ENCODE data around the gene EID1.

EID1 gene

DNA sequence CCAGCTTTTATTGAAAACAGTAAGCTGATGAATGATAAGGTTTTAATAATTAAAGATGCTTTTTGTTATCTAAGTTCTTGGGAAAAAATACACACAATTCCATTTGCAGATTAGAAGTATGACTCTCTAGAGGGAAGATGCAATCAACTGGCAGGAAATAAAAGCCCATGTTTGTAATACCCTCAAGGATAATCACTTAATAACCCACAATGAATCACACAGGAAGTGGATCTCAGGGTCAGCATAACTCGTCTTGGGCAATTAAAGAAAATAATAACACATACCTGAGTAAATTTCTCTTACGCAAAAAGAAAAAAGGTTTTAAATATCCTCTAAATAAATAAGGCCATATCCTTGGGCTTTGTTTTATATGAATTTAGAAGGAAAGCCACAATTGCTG, 9.4 kb upstream of the EID1 start:
- DNase-seq: no peak

DNA sequence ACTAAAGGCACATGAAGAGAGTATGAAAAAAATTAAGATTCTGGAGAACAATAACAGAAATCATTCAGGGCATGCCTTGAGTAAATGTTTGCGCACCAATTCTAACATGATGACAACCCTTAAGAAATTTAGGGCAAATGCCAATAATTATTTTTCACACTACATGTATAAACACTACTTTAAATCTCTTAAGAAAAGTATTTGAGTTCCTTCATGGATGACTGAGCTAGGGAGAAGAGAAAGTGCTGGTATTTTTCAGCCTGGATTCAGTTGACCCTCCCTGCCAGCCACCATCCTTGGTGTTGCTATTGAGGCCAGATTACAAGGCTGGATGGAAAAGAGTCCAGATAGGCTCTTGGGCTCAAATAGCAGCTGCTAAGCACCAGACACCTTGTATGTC, 8.0 kb upstream of the EID1 start:
- DNase-seq: no peak

DNA sequence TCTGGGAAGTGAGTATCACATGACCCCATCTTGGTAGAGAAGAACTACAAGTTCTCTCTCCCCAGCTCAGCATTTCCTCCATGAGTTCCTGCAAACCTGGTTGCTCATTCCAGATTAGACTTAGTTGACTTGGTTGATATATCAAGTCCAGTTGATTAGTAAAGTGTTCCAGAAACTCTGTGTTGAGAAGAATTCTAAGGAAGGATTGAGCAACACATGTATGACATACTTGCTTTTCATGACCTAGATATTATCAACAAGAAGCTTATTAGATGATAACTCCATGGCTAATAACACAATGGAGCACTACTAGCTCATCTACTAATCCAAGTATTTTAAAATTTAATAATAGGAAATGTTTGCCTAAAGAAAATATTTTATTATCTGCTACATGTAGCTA, 6.4 kb upstream of the EID1 start:
- no peak for DNase-seq

DNA sequence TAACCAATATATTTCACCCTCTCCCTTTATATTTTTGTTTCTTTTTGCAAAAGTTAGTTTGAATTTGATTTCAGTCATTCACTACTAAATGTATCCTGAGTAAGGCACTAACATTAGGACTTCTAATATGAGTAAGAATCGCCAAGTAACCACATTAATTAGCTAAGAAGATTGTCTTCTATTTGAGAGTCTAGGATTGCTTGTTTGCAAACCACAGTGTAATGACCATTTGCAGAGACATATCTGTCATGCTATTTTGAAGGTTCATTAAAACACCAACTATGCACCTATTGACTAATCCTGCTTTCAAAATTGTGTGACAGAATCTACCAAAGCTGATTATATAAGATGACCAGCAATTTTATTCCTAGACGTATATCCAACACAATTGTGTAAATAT, 5.3 kb upstream of the EID1 start:
- no peak for DNase-seq

DNA sequence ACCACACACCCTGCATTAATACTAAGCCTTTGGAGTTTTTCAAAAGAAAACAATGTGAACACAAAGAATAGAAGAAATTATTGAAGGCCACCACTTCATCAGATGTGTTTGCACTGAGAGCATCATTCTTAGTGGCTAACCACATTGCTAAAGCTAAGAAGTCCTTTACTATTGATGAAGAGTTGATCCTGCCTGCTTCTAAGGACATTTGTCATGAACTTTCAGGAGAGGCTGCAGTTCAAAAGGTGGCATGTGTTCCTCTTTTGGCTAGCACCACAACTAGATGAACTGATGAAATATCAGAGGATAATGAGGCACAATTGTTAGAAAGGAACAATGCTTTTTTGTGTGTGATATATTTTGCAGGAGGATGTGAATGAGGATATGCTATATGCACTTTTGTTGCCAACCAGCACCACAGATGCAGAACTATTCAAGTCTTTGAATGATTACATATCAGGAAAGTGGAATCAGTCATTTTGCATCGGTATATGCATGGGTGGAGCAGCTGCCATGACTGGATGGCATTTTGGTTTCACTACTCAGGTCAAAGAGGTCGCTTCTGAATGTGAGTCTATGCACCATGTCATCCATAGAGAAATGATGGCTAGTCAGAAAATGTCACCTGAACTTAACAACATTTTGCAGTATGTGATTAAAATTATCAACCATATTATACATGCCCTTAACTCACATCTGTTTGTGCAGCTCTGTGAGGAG, 2.5 kb upstream of the EID1 start:
- DNase-seq: no peak

DNA sequence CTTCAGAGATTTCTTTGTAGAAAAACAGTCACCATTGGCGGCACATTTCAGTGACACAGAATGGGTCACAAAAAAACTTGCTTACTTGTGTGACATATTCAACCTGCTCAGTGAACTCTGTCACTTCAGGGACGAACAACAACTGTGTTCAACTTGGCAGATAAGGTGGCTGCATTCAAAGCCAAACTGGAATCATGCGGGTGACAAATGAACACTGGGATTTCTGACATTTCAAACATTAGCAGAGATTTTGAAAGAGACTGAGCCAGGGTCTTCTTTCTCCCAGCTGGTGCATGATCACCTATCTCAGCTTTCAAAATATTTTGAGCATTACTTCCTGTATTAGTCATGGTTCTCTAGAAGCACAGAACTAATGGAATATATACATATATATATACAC, 1.9 kb upstream of the EID1 start:
- DNase-seq: no peak

DNA sequence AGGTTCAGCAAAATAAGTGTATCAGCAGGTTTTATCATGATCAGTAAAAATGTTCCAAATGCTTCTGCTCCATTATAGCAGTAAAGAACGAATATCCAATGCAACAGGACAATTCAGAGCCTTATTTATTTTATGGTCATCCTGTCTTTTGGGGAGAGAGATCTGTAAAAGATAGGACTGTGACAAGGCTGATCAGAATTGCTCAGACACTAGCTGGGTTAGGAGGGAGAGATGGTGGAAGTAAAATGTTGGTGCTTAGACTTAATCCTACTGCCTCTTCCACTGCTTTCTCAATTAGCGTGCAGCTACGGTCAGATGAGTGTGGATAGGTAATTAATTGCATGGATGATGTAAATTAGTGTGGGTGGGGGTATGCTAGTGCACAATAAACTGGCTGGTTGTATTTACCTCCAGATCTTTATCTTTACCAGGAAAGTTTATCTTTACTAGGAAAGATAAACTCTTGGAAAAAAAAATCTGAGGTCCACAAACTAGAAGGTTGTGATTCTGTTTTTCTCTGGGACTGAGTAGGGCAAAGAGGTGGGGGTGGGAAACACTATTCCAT, 2.2 kb downstream of the EID1 start:
- DNase-seq: no peak

DNA sequence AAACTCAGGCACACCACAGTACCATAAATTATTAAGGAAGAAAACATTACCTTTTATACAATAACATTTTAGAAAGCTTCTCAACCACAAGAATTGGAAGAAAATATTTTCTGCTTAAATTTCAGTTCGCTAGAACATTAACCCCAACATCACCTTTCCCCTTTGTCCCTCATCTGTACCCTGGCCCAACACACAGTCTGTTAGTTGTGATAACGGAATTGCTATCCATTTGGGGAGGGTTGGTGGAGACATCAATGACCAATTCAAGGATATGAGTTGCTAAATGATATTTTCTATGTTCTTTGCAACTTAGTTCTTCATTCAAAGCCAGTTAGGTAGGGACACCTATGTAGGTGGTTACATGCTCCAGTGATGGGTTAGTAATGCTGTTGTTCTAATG, 5.8 kb downstream of the EID1 start:
- no peak for DNase-seq

DNA sequence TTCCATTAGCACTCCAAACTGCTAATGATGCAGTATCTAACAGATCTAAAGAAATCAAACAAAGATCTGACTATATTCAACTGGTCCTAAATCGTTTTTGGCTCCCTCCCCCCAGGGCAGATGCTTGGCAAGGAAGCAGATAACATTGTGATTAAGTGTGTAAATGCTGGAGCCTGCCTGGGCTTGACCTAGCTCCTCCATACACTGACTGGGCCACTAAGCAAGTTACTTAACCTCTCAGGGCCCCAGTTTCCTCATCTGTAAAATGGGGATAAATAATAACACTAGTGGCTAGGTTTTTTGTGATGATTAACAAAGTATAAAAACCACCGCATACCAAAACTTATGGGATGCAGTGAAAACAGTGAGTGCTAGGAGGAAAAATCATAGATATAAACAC, 9.2 kb downstream of the EID1 start:
- no peak for DNase-seq

DNA sequence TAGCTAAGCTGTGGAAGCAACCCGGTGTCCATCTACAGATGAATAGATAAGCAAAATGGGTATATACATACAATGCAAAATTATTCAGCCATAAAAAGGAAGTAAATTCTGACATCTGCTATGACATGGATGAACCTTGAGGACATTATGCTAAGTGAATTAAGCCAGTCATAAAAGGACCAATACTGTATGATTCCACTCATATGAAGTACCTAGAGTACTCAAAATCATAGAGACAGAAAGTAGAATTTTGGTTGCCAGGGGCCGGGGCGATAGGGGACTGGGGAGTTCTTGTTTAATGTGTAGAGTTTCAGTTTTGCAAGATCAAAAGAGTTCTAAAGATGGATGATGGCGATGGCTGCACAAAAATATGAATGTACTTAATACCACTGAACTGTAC, 10.3 kb downstream of the EID1 start:
- DNase-seq: no peak

DNA sequence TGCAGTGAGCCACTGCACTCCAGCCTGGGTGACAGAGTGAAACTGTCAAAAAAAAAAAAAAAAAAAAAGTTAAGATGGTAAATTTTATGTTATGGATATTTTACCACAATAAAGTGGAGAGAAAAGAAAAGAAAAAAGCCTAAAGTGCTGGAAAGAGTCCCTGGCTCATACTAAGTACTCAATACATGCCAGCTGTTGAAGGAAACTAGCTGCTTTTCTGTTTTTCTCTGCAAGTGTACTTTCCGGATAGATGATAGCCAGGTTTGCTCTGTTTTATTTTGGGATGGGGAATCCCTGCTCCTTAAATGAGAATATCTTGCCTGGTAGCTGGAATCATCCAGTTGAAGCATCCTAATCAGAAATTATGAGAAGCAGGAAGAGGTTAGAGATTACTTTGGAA, 10.9 kb downstream of the EID1 start:
- DNase-seq: no peak

DNA sequence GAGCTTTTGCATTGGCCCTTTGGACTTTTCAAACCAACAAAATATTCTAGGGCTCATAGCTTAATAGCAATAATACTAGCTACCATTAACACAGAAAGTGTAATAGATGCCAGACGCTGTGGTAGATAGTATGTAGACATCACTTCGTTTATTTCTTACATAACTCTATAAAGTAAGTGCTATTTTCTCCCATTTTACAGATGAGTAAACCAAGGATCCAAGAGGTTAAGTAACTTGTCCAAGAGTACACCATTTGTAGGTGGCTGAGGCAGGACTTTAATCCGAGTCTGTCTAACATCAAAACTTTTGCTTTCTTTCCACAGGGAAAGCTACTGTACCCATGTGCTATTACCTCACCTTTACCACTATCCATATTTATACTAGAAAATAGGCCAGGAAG, 12.0 kb downstream of the EID1 start:
- no peak for DNase-seq

DNA sequence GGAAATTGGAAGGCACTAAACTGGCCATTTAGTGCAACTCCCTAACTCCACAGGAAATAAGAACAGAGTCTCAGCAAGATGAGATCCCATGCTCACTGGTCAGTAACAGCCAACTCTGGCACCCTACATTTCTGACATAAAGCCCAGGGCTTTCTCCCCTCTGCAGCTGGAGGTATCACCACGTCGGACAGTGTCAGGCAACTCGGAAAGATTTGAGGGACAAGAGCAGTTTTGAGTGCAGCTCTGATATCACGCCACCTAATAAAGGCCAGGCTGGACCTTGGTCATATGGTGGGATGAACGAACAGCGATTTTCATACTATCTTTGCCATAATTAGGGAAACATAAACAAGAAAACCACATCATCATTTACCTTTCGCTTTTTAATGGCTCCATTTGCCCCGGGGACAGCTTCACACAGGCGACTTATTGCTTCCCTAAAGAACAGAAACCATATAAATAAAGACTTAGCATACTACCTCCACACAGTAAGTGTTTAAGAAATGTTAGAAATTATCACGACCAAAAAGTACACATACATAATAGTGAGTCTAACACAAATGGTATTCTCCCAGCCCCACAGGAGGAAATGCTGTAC, 12.5 kb downstream of the EID1 start:
- no peak for DNase-seq

DNA sequence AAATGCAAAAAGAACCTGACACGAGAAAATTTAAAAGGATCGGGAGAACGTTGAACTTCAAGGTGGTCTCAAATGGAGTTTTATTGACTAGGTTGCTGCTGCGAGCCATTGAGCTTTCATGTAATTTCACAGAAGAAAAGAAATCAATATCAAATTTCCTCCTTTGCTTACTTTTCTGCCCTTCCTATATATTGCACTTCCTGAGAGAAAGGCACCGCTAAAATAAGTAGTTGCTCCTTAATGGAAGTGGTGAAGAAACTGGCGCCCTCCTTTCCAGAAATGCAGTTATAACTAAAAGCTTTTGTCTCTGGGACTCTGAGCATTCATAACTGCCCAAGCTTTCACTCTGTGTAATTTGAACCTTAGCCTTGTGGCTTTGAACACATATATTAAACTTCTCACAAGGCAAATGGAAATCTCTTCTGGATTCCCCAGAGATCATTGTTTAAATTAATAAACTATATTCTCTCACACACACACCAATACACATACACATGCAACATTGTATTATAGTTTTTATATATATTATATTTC, 13.4 kb downstream of the EID1 start:
- DNase-seq: no peak

DNA sequence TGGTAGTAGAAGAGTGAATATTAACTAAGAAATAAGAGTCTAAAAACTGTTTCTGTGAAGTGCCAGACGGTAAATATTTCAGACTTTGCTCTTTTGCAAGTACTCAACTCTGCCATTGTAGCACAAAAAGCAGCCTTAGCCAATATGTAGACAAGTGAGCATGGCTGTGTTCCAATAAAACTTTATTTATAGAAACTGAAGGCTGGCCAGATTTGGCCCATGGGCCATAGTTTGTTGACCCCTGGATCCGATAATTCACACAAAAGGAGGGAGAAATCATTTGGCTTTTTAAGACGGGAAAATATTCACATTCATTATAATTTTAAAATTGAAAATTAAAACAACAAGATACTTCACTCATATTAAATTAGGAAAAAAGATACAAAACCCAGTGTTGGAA, 15.4 kb downstream of the EID1 start:
- no peak for DNase-seq

DNA sequence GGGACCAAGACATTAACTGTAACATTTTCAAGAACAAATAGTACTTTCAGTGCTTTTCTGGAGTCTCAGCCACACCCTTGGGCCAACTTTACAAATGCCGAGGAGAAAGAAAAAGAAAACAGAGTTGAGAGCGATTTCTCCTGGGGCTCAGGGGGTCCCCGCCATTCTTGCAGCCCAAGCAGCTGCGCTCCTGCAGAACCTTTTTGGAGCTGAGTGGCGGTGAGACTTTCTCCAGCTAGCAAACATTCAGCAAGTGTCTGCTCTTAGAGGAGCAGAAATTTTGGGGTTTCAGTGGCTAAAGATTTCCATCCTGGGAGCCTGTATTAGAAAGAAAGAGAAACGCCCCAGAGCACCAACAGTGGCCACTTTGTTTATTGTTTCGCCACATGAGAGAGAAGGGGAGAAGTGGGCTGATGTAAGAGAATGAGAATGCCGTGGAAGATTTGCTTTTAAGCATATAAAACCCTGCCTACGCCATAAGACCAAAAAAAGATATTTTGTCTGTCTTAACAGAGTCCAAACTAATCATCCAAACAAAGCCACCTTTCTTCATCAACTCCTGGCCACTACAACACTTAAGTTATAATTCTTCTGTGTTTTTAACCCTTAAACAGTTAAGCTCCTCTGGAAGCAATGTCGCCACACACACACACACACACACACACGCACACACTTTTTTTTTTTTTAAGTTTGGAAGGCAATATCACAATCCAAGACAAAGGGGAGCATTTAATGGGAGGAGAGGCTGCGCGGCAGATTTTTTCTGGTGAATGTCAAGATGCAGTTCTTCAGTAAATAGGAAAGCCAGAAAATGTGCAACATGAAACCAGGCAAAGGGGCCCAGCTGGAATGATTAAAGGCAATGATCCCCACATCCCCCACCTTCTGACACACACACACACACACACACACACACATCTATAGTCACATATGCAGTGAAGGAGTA, 19.2 kb downstream of the EID1 start:
- DNase-seq: peak in 15 of 58 donors; percentile 3 to 41 (median 17)

DNA sequence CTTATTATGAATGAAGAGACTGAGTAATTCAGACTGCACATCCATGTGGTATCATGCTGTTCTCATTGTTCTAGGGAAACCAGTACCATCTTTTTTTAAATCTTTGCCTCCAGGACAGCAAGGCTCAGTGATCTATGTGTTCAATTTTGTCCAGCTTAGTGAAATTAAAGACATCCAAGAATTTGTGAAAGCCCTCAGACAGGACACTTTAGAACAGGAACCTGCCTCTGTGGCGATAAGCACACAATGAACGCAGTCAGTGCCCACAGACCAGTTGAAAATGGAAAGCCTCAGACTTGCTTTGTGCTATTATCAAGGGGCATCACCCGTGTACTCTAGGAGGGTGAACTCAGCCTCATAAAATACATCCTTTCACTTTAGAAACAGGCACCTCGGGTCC, 20.1 kb downstream of the EID1 start:
- no peak for DNase-seq

DNA sequence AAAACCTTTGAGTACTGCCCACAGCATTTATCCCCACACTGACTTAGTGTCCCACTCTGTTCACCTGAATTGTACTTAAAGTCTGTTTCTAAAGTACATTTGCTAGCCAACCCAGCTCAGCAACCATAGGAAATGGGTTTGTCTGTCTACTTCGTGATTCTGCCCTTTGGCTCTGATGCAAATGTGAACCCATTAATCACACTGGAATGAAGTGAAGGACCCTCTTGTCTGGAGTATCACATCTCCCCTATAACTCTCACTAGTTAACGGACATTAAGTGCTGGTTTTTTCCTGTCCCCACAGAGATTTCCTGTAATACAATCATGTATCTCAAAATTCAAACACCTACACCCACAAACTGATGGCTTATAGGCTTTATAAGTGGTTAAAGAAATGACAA, 20.5 kb downstream of the EID1 start:
- no peak for DNase-seq

DNA sequence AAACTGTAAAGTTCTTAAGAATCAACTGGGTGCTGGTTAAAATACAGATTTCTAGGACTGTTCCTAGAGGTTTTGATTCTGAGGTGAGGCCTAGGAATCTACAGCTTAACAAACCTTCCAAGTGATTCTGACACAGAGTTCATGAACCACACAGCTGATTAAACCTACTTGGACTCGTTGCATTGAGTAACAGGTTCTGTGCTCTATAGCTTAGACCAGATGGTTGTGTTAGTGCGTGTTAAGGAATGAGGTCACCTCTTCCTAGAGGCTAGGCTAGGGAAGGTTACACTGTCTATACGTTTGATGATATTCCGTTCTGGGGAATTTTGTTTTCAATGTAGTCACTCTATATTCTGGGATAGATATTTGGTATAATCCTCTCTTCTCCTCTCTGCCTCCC, 21.9 kb downstream of the EID1 start:
- no peak for DNase-seq

DNA sequence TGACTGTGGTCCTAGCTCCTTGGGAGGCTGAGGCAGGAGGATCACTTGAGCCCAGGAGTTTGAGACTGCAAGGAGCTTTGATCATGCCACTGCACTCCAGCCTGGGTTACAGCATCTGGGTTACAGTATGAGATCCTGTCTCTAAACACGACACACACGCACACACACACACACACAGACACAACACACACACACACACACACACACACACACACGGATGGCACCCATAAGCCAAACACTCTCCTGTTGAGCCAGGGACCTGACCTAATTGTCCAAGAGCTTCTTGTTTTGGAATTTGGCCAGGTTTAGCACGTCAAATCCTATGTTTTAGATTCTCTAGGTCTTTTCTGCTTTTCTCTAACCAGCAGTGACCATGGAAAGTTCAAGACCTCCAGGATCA, 26.8 kb downstream of the EID1 start:
- DNase-seq: no peak

DNA sequence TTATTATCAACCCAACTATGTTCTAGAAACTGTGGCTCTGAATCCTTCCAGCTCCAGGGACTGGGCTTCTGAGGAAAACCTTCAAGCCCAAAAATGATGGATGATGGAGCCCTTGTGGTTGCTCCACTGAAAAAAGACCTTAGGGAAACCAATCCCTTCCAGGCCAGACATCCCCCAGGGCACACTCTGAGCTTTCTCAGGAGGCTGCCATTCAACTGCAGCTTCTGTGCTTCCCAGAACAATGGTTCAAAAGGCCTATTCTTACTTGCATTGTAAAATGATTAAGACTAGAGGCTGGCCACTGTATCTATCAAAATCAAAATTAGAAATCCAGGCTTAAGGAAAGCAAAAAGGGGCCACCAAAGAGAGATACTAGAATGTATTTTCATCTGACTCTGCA, 27.3 kb downstream of the EID1 start:
- no peak for DNase-seq

DNA sequence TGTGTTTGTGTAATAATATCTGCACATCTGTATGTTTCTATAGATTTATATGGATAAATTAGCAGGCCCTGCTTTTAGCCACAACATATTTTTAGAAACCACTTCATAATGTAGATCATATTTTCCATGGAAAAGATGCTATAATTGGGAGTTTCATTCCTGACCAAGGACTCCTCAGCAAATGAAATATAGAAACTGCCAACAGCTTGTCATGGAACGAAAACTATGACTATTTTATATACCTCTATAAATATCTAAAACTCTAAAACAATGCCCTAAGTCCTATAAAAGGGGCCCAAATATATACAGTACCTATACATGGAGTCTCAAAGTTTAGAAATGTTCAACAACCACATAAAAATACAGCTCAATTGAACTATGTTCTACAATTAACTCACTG, 27.9 kb downstream of the EID1 start:
- DNase-seq: no peak

Data from anterior cingulate cortex (tissue), 58 donors.